ENCODE results near the gene BCL2L2. TPM values are rescaled to one million over a fixed set of nuclear protein-coding genes. Genes with fewer than 3 reads are reported as not detected.

The BCL2L2 gene
- total and polyA plus RNA-seq, 9 of the 15 experiments (the other 6 are each of a cell fraction or from before 2014, with no cell fraction given) = 2.6 to 32.5 (median 14.7) TPM

GRCh38 chr14:23320584-23321571, 14.2 kb downstream of the BCL2L2 start, which contains the start of gene PABPN1 (continued):
- TF ChIP-seq ZNF655 (CRISPR knock-in tag; IDR thresholded peaks at IDR 0.05) = no peak
- TF ChIP-seq FOXP1 (CRISPR knock-in tag; IDR thresholded peaks at IDR 0.05) = 0 out of 2 replicates have a peak, but pooled peaks have one; percentile 10
- no peak for TF ChIP-seq SREBF1 (IDR thresholded peaks at IDR 0.05; ENCODE audit: borderline replicate concordance, low read depth, low read length)
- no peak for TF ChIP-seq NCOA2 (IDR thresholded peaks at IDR 0.05; ENCODE audit: partially characterized antibody in 2 of 2)
- TF ChIP-seq, protein P1, sequence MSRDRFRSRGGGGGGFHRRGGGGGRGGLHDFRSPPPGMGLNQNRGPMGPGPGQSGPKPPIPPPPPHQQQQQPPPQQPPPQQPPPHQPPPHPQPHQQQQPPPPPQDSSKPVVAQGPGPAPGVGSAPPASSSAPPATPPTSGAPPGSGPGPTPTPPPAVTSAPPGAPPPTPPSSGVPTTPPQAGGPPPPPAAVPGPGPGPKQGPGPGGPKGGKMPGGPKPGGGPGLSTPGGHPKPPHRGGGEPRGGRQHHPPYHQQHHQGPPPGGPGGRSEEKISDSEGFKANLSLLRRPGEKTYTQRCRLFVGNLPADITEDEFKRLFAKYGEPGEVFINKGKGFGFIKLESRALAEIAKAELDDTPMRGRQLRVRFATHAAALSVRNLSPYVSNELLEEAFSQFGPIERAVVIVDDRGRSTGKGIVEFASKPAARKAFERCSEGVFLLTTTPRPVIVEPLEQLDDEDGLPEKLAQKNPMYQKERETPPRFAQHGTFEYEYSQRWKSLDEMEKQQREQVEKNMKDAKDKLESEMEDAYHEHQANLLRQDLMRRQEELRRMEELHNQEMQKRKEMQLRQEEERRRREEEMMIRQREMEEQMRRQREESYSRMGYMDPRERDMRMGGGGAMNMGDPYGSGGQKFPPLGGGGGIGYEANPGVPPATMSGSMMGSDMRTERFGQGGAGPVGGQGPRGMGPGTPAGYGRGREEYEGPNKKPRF (IDR thresholded peaks at IDR 0.05; ENCODE audit: low read depth, low read length) = no peak
- no peak for TF ChIP-seq ZNF280B (CRISPR knock-in tag; IDR thresholded peaks at IDR 0.05)
- no peak for TF ChIP-seq ZNF124 (CRISPR knock-in tag; IDR thresholded peaks at IDR 0.05)
- TF ChIP-seq, protein P2, sequence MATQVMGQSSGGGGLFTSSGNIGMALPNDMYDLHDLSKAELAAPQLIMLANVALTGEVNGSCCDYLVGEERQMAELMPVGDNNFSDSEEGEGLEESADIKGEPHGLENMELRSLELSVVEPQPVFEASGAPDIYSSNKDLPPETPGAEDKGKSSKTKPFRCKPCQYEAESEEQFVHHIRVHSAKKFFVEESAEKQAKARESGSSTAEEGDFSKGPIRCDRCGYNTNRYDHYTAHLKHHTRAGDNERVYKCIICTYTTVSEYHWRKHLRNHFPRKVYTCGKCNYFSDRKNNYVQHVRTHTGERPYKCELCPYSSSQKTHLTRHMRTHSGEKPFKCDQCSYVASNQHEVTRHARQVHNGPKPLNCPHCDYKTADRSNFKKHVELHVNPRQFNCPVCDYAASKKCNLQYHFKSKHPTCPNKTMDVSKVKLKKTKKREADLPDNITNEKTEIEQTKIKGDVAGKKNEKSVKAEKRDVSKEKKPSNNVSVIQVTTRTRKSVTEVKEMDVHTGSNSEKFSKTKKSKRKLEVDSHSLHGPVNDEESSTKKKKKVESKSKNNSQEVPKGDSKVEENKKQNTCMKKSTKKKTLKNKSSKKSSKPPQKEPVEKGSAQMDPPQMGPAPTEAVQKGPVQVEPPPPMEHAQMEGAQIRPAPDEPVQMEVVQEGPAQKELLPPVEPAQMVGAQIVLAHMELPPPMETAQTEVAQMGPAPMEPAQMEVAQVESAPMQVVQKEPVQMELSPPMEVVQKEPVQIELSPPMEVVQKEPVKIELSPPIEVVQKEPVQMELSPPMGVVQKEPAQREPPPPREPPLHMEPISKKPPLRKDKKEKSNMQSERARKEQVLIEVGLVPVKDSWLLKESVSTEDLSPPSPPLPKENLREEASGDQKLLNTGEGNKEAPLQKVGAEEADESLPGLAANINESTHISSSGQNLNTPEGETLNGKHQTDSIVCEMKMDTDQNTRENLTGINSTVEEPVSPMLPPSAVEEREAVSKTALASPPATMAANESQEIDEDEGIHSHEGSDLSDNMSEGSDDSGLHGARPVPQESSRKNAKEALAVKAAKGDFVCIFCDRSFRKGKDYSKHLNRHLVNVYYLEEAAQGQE (IDR thresholded peaks at IDR 0.05; ENCODE audit: borderline replicate concordance) = peak; percentile 66
- TF ChIP-seq, protein P2 (CRISPR knock-in tag; IDR thresholded peaks at IDR 0.05; ENCODE audit: low read depth) = peak; percentile 78; the same call in 1 of the 2 replicates
- TF ChIP-seq ZNF408 (CRISPR knock-in tag; IDR thresholded peaks at IDR 0.05; ENCODE audit: low read depth) = no peak
- TF ChIP-seq SRSF9 (IDR thresholded peaks at IDR 0.05; ENCODE audit: borderline replicate concordance, low read depth, low read length) = no peak
- TF ChIP-seq ZKSCAN8 (CRISPR knock-in tag; IDR thresholded peaks at IDR 0.05) = no peak

Data from K562 (cell line).